GM10847 (cell line): ENCODE measurements around the gene MRPS18C.

Source experiments
- POLR2A ChIP-seq: IDR thresholded peaks from 2 replicates; pipeline ENCODE4 v1.6.1; 2011; ENCODE audit not compliant: insufficient read length; ENCODE audit errors: extremely low read depth

MRPS18C gene

GRCh38 chr4:83455281-83456183, at the start of gene MRPS18C, which contains the start of gene HELQ:
Gene MRPS18C, plus strand, starts transcription at chr4:83456058. Its CDS starts 20 bp downstream, at chr4:83456078.
Gene HELQ, minus strand, starts transcription at chr4:83455823. Its CDS starts 130 bp downstream, at chr4:83455693.
- peak; percentile 77 for TF ChIP-seq POLR2A

DNA sequence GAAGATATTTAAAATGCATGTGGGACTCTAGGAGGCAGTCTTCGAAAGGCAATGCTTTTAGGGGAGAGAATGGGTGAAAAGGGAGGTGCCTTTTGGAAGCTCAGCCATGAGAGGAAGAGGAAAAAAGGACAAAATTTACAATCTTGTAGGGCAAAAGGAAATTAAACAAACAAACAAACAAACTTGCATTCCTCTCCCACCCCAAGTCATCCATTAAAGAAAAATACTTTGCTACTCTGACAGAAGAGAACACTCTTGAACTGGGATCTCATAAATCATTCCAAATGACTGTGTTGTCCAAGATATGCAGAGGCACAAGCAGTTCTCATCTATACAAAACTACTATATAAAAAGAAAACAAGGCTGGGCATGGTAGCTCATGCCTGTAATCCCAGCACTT, 47.0 kb upstream of the MRPS18C start:
- TF ChIP-seq POLR2A, result no peak

- TF ChIP-seq POLR2A, result no peak
Measured at GRCh38 chr4:83413676-83414075, 42.2 kb upstream of the MRPS18C start.

- no peak for TF ChIP-seq POLR2A
Measured at GRCh38 chr4:83417566-83417965, 38.3 kb upstream of the MRPS18C start.

DNA sequence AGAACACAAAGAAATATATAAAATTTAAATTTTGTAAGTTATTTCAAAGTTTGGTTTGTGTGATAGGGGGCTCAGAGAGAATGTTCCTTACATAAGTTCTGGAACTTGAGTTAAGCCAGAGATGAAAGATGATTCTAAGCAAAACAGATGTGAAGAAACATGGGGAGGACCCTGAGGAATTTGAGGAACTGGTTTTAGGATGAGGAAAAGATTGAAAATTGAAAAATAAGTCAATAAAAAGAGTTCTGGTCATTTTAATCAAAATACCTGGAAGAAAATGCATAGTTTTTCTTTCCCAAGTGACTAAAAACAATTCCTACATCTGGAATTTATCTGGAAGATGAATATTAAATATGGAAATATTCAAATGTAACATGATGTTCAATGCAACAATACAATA, 37.6 kb upstream of the MRPS18C start:
- TF ChIP-seq POLR2A, result no peak

- no peak for TF ChIP-seq POLR2A
Measured at GRCh38 chr4:83431200-83431599, 24.7 kb upstream of the MRPS18C start.

DNA sequence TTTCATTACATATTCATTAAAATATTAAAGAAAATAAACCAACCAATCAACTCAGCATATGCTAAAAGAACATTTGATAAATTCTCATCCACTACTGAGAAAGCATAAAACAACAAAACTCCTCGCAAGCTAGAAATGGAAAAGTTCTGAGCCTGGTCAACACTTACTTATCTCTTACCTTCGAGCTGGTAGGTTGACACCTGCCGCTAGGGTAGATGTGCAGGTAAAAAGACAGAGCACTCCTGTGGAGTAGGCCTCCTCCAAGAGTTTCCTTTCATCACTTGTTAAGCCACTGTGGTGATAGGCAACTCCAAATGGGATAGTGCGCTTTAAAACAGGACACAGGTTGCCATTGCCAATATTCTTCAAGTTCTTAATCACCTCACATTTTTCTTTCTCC, 19.2 kb upstream of the MRPS18C start:
- TF ChIP-seq POLR2A, result no peak

DNA sequence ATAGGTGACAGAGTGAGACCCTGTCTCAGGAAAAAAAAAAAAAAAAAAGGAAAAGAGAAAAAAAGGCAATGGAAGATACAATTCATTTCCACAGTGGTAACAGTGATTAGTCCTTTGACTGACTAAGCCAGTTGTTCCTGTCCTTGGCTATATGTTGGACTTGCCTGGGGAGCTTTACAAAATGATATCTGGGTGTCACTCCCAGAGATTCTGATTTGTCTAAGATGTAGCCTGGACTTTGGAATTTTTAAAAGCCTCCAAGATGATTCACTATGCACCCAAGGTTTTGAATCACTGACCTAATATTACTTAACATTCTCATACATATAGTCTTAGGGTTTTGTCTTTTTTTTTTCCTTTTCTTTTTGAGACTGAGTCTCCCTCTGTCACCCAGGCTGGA, 17.1 kb upstream of the MRPS18C start:
- TF ChIP-seq POLR2A, result no peak

DNA sequence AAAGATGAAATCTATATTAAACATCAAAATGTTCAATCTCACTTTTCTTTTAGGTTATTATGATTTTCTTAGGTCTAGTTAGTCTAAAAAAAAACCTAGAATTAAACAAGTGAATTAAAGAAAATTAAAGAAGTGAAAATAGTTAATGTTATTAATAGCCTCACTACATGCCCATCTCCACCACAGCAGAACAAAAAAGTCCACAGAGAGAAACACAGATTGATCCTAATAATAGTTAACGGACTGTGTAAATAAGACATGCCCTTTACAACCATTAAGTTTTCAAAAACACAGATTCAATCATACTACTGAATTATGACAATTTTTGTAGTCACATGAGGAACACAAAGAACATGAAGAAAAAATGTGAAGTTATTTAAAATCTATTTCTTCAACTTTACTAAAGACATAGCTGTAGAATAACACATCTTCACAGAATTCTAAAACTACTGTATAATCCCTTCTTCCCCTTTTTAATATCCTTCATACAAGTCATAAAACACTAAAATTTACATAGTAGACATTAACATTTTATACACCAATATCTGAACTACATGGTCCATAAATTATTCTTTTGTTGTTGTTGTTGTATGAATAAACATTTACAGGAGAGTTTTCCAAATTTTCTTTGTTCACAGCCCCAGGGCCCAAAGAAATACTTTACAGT, 15.6 kb upstream of the MRPS18C start:
- no peak for TF ChIP-seq POLR2A

DNA sequence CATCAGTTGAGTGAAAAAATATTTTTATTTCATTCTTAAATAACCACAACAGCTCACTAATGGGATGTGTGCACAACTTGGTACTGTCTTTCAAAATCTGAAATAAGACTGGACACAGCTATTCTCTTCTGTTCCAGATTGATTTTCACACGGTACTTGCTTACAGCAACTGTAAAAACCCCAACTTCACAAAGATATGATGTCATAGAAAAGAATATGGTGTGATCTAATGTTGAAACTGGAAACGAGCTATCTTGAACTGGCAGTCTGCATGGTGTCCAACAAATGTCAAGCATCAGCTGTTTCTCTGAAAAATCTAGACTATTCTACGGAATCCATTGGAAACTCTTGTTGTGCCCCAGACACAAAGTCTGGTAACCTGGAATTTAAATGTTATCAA, 15.0 kb upstream of the MRPS18C start:
- no peak for TF ChIP-seq POLR2A

GRCh38 chr4:83449009-83449408, 6.8 kb upstream of the MRPS18C start:
- no peak for TF ChIP-seq POLR2A

DNA sequence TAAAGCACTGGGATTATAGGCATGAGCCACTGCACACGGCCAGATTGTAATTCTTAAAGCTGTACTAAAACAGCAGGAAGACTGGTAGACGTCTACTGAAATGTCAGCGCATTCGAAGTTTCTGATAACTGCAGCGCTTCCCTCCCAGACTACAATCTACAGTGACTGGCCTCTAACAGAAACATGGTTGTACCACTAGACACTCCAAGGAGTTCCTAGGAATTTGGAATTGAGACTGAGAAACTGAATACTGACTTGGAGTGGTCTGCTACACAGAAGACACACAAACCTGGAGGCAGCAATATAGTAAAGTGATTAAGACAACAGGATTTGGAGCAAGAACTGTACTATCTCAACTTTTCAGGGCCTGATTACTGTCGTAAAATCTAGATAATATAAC, 1.2 kb upstream of the MRPS18C start:
- no peak for TF ChIP-seq POLR2A

GRCh38 chr4:83456184-83456501, 285 bp downstream of the MRPS18C start:
- TF ChIP-seq POLR2A, result no peak

- TF ChIP-seq POLR2A, result no peak
Measured at GRCh38 chr4:83473423-83473822, 17.6 kb downstream of the MRPS18C start.

DNA sequence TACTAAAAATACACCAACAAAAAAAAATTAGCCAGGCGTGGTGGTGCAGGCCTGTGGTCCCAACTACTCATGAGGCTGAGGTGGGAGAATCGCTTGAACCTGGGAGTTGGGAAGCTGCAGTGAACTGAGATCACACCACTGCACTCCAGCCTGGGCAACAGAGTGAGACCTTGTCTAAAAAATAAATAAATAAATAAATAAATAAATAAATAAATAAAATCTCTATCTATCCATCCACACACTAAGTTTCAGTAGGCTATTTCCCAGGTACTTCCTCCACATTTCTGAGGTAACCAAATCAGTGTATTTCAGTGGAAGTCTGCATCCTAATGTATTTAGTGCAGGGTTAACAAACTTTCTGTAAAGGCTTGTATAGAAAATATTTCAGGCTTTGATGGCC, 18.1 kb downstream of the MRPS18C start:
- no peak for TF ChIP-seq POLR2A

DNA sequence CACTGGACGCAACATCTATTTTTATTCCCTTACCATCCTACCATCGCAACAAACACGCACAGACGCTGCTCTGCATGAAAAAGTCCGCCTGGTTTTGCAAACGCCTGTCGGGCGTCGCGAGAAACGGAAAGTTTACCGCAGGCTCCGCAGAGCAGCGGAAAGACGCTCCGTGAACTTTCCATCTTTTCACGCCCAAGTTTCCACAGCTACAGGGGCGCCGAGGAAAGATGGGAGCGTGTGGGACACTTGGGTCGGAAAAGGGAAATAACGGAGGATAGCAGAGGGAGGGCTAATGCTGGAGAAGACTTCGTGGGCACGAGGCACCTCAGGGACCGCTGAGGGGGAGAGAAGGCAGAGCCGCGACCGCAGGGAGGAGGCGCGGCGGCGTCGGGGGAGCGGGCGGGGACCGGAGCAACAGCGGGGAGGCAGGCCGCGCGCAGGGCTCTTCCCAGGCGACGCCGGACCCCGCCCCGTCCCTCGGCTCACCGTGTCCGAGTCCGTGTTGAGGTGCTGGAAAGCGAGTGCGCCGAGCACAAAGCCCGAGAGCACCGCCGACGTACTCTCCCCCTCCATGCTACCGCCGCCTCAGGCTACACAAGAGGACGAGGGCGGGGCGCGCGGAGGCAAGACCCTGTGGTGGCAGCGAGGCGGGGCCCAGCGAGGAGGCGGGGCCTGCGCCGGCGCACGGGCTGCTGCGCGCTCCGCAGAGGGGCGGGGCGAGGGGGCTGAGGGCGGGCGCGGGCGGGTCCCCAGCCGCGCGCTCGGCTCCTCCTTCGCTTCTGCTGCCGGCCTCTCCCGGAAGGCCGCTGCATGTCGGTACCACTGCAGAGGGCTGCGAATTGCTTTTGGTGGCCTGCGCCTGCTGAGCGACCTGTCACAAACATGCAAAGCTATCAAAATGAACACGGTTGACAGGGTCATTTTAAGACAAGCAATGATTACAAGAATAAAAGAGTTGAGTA, 28.9 kb downstream of the MRPS18C start, which contains the start of gene ABRAXAS1:
Gene ABRAXAS1 (minus strand): TSS at position 601 of the 962 bp plus-strand sequence. CDS start 28 bp downstream, at position 573.
- TF ChIP-seq POLR2A, result peak; percentile 83
